GM18870 (cell line): Measurements from ENCODE around the gene CYP24A1.

Experiments
- ATAC-seq: cut with Tn5 transposase; IDR thresholded peaks from one replicate; pipeline ENCODE4 v1.9.1; 2021; ENCODE audit warnings: moderate library complexity; ENCODE audit not compliant: unreplicated experiment

CYP24A1 gene

DNA sequence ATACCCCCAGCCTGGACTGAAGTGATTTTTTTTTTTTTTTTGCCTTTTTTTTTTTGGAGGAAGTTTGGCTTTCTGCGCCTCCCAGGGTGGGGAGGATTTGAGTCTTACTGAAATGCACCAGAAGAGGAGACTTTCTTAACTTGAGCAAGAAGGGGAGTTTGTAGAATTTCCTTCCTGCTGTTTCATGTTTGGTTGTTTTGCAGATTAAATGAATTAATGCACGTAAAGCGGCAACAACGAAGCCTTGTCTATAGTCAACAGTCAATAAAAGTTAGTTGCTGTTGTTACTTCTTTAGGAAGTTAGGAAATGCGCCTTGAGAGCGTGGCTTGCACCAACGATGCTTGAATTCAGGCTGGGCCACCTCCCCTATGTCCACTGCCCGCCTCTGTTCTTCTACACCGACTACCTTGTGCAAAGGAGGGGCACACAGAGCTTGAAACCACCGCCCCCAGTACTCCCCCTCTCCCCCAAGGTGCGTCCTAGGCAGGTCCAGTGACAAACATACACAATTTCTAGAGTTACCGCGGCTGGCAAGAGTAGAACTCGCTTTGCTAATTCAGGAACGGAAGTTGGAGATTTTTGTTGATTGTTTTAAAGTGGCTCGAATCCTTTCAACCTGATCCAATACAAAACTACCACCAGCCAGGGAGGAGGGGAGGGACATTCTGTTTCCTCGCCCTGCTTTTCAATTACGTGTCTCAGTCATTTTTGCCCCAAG is 830 bp upstream of the CYP24A1 start:
- no peak for ATAC-seq

GRCh38 chr20:54172856-54173652 is 732 bp downstream of the CYP24A1 start:
- no peak for ATAC-seq

DNA sequence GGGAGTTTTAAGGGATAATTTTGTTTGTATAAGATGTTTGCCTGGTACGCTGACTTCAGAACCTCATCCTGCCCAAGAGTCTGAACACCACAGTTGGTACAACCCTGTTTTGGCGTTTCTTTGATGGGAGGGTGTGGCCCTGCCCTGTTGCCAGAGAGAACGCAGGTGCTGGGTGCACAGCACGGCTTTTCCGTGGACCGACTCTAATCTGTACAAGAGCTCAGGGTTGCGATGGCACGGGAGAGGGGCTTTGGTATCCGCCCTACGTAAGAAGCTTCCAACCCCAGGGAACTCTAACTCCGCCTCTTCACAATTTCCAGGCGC is 1.3 kb downstream of the CYP24A1 start:
- no peak for ATAC-seq

DNA sequence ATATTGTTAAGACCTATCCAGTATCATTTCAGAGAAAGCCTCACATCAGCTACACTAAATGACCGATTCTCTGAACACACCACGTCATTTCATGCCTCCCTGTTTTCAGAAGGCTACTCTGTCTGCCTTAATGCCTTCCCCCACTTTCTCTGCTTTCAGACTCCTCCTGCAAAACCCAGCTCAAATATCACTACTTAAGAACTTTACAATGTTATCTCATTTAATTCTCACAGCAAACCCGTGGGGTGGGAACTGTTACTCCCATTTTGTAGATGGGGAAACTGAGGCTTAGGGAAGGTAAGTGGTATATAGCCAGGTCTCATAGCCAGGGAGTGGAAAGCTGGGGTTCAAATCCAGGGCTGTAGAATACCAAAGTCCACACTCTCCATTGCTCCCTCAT is 2.8 kb downstream of the CYP24A1 start:
- ATAC-seq = no peak

- no peak for ATAC-seq
Observed at GRCh38 chr20:54170026-54170471, 3.7 kb downstream of the CYP24A1 start.

DNA sequence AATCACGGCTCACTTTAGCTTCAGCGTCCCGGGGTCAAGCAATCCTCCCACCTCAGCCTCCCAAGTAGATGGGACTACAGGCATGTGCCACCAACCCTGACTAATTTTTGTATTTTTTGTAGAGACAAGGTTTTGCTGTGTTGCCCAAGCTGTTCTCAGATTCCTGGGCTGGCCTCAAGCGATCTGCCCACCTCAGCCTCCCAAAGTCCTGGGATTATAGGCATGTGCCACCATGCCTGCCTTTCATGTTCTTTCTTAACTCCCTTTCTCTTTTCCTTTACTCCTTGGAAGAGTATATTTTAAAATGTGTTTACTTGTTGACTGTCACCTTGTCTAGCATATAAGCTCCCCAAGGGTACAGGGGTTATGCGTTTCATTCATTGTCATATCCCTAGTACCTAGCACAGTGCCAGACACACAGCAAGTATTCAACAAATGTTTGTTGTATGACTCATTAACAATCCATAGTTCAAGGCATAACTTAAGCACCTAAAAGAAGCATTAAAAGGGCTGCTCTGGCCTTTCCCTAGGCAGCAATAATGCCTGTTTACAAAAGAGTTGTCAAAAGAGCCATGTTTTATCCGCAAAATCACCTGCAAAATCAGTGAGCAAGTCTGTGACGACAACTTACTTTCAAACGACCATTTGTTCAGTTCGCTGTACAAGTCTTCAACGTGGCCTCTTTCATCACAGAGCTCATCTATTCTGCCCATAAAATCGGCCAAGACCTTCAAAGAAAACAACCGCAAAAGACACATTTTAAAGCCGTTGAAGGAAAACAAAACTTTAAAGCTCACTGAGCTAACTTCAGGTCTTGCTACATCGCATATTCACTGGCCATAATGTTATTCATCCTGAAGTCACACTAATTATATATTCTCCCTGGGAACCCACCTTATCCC is 4.6 kb downstream of the CYP24A1 start:
- no peak for ATAC-seq

GRCh38 chr20:54167909-54168872 is 5.6 kb downstream of the CYP24A1 start:
- no peak for ATAC-seq

- no peak for ATAC-seq
Observed at GRCh38 chr20:54166987-54167662, 6.7 kb downstream of the CYP24A1 start.

GRCh38 chr20:54165803-54166202 is 8.0 kb downstream of the CYP24A1 start:
- no peak for ATAC-seq

DNA sequence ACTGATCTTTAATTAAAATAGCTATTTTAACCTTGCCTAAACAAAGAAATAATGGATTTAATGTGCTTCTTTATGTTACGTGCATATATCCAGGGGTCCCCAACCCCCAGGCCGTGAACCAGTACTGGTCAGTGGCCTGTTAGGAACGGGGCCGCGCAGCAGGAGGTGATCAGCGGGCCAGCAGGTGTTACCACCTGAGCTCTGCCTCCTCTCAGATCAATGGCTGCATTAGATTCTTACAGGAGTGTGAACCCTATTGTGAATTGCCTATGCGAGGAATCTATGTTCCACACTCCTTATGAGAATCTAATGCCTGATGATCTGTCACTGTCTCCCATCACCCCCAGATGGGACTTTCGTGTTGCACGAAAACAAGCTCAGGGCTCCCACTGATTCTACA is 8.8 kb downstream of the CYP24A1 start:
- ATAC-seq = no peak

- ATAC-seq = no peak
Observed at GRCh38 chr20:54163402-54163801, 10.4 kb downstream of the CYP24A1 start.

DNA sequence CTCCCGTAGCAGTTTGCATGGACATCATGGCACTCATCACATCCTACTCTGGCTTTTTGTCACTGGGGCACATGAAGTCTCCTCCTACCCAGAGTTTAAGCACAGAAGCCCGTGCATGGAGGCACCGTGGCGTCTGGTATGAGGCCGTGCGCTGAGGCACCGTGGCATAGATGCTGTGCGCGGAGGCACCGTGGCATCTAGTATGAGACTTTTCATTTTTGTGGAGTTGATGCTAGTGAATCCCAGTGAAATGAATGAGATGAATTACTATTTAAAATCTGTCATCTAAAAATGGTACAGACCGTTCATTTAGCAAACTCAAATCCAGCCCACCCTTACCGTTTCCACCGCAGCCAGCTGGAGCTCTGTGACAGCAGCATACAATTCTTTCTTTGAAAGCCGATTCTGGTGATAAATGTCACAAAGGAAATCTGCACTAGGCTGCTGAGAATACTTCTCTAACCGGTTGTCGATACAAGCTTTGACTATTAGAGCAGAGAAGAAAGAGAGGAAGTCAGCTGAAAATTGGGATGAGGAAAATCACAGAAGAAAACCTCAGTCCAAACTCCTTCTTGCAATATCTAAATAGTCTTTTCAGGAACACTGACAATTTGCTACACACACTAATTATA is 11.3 kb downstream of the CYP24A1 start:
- ATAC-seq = no peak

GRCh38 chr20:54161821-54162149 is 12.0 kb downstream of the CYP24A1 start:
- ATAC-seq = no peak

- no peak for ATAC-seq
Observed at GRCh38 chr20:54161008-54161820, 12.6 kb downstream of the CYP24A1 start.

DNA sequence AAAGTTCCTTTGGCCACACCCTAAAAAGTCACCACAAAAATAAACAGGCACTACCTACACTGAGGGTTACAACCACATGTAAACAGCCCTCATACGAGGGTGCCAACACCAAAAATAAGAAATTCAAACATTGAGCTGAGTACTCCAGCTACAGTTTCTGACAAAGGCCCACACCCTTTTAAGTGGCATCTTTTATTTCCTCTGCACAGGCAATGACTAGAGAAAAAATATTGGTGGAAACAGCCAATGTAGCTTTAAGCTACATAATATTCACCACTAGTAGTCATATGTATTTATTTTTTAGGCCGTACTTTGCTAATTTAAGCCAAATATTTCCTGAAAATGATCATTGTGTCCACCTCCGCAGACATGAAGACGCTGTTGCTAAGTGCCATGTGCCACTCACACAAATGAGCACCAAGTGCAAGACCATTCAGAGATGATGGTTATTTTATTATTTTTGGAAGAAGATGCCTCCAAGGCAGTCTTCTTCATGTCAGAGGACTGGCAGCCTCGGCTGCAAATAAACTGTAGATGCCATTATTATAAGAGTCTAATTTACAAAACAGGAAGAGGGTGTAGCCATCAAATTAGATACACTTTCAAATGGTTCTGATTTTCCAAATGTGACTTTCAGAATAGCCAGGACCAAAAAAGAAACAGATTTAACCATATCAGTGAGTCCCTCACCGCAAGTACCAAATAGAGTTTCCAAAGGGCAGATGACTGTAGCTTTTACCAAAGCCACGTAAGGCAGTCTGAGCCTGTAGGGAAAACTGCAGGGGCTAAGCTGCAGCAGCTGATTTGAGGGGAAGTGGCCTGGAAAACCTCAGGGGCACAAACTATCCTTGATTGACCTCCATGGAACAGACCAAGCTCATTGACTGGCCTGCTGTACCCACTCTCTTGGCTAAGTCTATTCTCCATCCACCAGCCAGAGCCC is 13.4 kb downstream of the CYP24A1 start:
- no peak for ATAC-seq

- ATAC-seq = no peak
Observed at GRCh38 chr20:54158856-54159418, 14.8 kb downstream of the CYP24A1 start.

GRCh38 chr20:54158226-54158625 is 15.6 kb downstream of the CYP24A1 start:
- ATAC-seq = no peak
